SK-N-SH (cell line): ENCODE data around the gene ARHGEF3. TPM values are rescaled to one million over a fixed set of nuclear protein-coding genes. Genes with fewer than 3 reads are reported as not detected.

Source experiments
- CTCF ChIA-PET: fragments of 300-600, 350-600 bp; formaldehyde crosslinking; extraction: SDS; loops from one replicate; lab custom pipeline; 2021; lab: Yijun Ruan, JAX
- POLR2A ChIA-PET: fragments of 350-600 bp; sonication (Branson Sonifier 250); formaldehyde crosslinking; extraction: SDS; loops from one replicate; lab custom pipeline; 2020; ENCODE audit warnings: antibody characterized with exemption, inconsistent platforms; lab: Yijun Ruan, JAX
- DNase-seq: peaks from one replicate; pipeline ENCODE4 v3.0.0; 2012
- H2AFZ ChIP-seq: fragments of 200-600 bp; sonication (generic); 2 replicates; pipeline ENCODE4 v1.8.1; 2016; ENCODE audit warnings: antibody characterized with exemption, mild to moderate bottlenecking, low read depth
- H3F3A ChIP-seq: fragments of 200-600 bp; sonication (generic); replicated peaks from 2 replicates; pipeline ENCODE3; 2016; ENCODE audit warnings: antibody characterized with exemption, mild to moderate bottlenecking; ENCODE audit not compliant: insufficient read depth
- H3K27ac ChIP-seq, 2 experiments: fragments of 200-500 bp in 1 of 2; fragments of 200-600 bp in 1 of 2; sonication (Bioruptor generic) in 1 of 2; sonication (generic), shearing (Covaris generic) in 1 of 2; 2 replicates each; pipeline versions ENCODE4 v1.5.1 to v1.6.1; 2014 to 2016; ENCODE audit warnings: low read depth in 2 of 2, inconsistent platforms in 1 of 2, low read length in 1 of 2, mild to moderate bottlenecking in 1 of 2, mixed read lengths in 1 of 2
- H3K27me3 ChIP-seq: fragments of 200-600 bp; sonication (generic), shearing (Covaris generic); 2 replicates; pipeline ENCODE4 v1.6.1; 2016; ENCODE audit warnings: mixed run types; ENCODE audit not compliant: insufficient read depth
- H3K36me3 ChIP-seq, 2 experiments: fragments of 200-500 bp in 1 of 2; fragments of 200-600 bp in 1 of 2; sonication (Bioruptor generic) in 1 of 2; sonication (generic) in 1 of 2; replicated peaks in 1 of 2; 2 replicates each; pipeline versions ENCODE3 to v1.5.1; 2014 to 2016; ENCODE audit warnings: low read length in 1 of 2, mild to moderate bottlenecking in 1 of 2; ENCODE audit not compliant: insufficient read depth in 2 of 2, control insufficient read depth in 1 of 2
- H3K4me1 ChIP-seq, 2 experiments: fragments of 200-500 bp in 1 of 2; fragments of 200-600 bp in 1 of 2; sonication (Bioruptor generic) in 1 of 2; sonication (generic), shearing (Covaris generic) in 1 of 2; 2 replicates each; pipeline versions ENCODE4 v1.5.1 to v1.6.1; 2014 to 2016; ENCODE audit warnings: low read depth in 1 of 2, low read length in 1 of 2, mixed run types in 1 of 2; ENCODE audit not compliant: insufficient read depth in 2 of 2, control insufficient read depth in 1 of 2
- H3K4me2 ChIP-seq: fragments of 200-600 bp; sonication (generic), shearing (Covaris generic); 2 replicates; pipeline ENCODE4 v1.6.1; 2017; ENCODE audit warnings: mixed run types
- H3K4me3 ChIP-seq, 2 experiments: fragments of 200-500 bp in 1 of 2; fragments of 200-600 bp in 1 of 2; sonication (Bioruptor generic) in 1 of 2; sonication (generic), shearing (Covaris generic) in 1 of 2; 2 replicates each; pipeline versions ENCODE4 v1.5.1 to v1.8.1; 2014 to 2016; ENCODE audit warnings: low read depth in 2 of 2, inconsistent platforms in 1 of 2, low read length in 1 of 2, mild to moderate bottlenecking in 1 of 2, mixed read lengths in 1 of 2, moderate library complexity in 1 of 2
- H3K79me2 ChIP-seq: fragments of 200-600 bp; sonication (generic); 2 replicates; pipeline ENCODE4 v1.8.1; 2017; ENCODE audit warnings: mild to moderate bottlenecking; ENCODE audit not compliant: insufficient read depth
- H3K9ac ChIP-seq: fragments of 200-600 bp; sonication (generic); 2 replicates; pipeline ENCODE4 v1.6.1; 2017; ENCODE audit warnings: mixed run types
- H3K9me2 ChIP-seq: fragments of 200-600 bp; sonication (generic); 2 replicates; pipeline ENCODE4 v1.6.1; 2017; ENCODE audit warnings: mixed run types
- H3K9me3 ChIP-seq: fragments of 200-600 bp; sonication (generic); 2 replicates; pipeline ENCODE4 v1.6.1; 2017; ENCODE audit warnings: mixed run types, mild to moderate bottlenecking, moderate library complexity
- H4K20me1 ChIP-seq: fragments of 200-600 bp; sonication (generic); 2 replicates; pipeline ENCODE4 v1.6.1; 2017; ENCODE audit warnings: mild to moderate bottlenecking, mixed run types; ENCODE audit not compliant: insufficient read depth
- ELF1 ChIP-seq: IDR thresholded peaks from 2 replicates; pipeline ENCODE4 v1.4.0; 2012
- EP300 ChIP-seq, 2 experiments: IDR thresholded peaks; 2 replicates each; pipeline versions ENCODE4 v1.4.0 to v1.6.1; 2012; ENCODE audit warnings: borderline replicate concordance in 1 of 2, low read depth in 1 of 2, low read length in 1 of 2
- FOSL2 ChIP-seq: IDR thresholded peaks from 2 replicates; pipeline ENCODE4 v1.4.0; 2012; ENCODE audit warnings: low read depth, mild to moderate bottlenecking, moderate library complexity, borderline replicate concordance
- FOXJ3 ChIP-seq: sonication (generic); formaldehyde crosslinking; IDR thresholded peaks from 2 replicates; pipeline ENCODE4 v1.5.1; 2020; ENCODE audit warnings: mild to moderate bottlenecking, missing genetic modification reagents
- FOXM1 ChIP-seq: IDR thresholded peaks from 2 replicates; pipeline ENCODE4 v1.4.0; 2012; ENCODE audit warnings: low read depth, mild to moderate bottlenecking
- GATA2 ChIP-seq: sonication (generic); formaldehyde crosslinking; IDR thresholded peaks from 2 replicates; pipeline ENCODE4 v1.5.0; 2020; ENCODE audit warnings: mild to moderate bottlenecking, missing genetic modification reagents
- IRF3 ChIP-seq: fragments of 150-350 bp; IDR thresholded peaks from 2 replicates; pipeline ENCODE4 v1.6.1; 2016; ENCODE audit warnings: mild to moderate bottlenecking, low read depth, low read length
- MXI1 ChIP-seq: IDR thresholded peaks from 2 replicates; pipeline ENCODE4 v1.6.1; 2012; ENCODE audit warnings: mild to moderate bottlenecking, low read depth, low read length, improper control_type of control experiment
- NRF1 ChIP-seq: IDR thresholded peaks from 2 replicates; pipeline ENCODE4 v1.6.1; 2012; ENCODE audit warnings: low read depth, mild to moderate bottlenecking, low read length
- PBX3 ChIP-seq: IDR thresholded peaks from 2 replicates; pipeline ENCODE4; 2012
- RAD21 ChIP-seq: IDR thresholded peaks from 2 replicates; pipeline ENCODE4 v1.6.1; 2012; ENCODE audit warnings: mild to moderate bottlenecking, low read length
- RCOR1 ChIP-seq: fragments of 150-350 bp; IDR thresholded peaks from 2 replicates; pipeline ENCODE4 v1.6.1; 2017; ENCODE audit warnings: antibody characterized with exemption, low read length
- RXRA ChIP-seq: IDR thresholded peaks from 2 replicates; pipeline ENCODE4 v1.4.0; 2012; ENCODE audit warnings: low read depth, mild to moderate bottlenecking, borderline replicate concordance
- SIN3A ChIP-seq: IDR thresholded peaks from 2 replicates; pipeline ENCODE4 v1.6.1; 2012; ENCODE audit warnings: low read depth, mild to moderate bottlenecking, low read length, moderate library complexity, borderline replicate concordance
- SMC3 ChIP-seq: IDR thresholded peaks from 2 replicates; pipeline ENCODE4 v1.6.1; 2012; ENCODE audit warnings: low read depth, low read length, improper control_type of control experiment
- TAF1 ChIP-seq: IDR thresholded peaks from 2 replicates; pipeline ENCODE4 v1.6.1; 2012; ENCODE audit warnings: low read depth, mild to moderate bottlenecking, low read length, moderate library complexity, borderline replicate concordance
- TEAD4 ChIP-seq: IDR thresholded peaks from 2 replicates; pipeline ENCODE4 v1.4.0; 2012; ENCODE audit warnings: mild to moderate bottlenecking, borderline replicate concordance; ENCODE audit not compliant: insufficient read depth
- YY1 ChIP-seq: IDR thresholded peaks from 2 replicates; pipeline ENCODE4 v1.4.0; 2012; ENCODE audit warnings: low read depth, mild to moderate bottlenecking
- WGBS: methylation state at CpG from one replicate; pipeline ENCODE4 v1.1.6; 2017; ENCODE audit warnings: low lambda C conversion rate; 5-methylcytosine and 5-hydroxymethylcytosine counted together
- polyA plus RNA-seq, 3 experiments: library from polyadenylated mRNA; depleted of rRNA; stranded (reverse); fragments of >200 nt; gene quantifications; 2 replicates each; pipeline ENCODE4 v1.2.3, GENCODE V29; 2012
- TF ChIP-seq, protein P1 (sequence below): fragments of 150-350 bp; IDR thresholded peaks from 2 replicates; pipeline ENCODE4 v1.6.1; 2017; ENCODE audit warnings: antibody characterized with exemption, low read length, low read depth, borderline replicate concordance

ARHGEF3 gene
- polyA plus RNA-seq, 1 of the 3 experiments (the other 2 are of a cell fraction) = 5.9 TPM

DNA sequence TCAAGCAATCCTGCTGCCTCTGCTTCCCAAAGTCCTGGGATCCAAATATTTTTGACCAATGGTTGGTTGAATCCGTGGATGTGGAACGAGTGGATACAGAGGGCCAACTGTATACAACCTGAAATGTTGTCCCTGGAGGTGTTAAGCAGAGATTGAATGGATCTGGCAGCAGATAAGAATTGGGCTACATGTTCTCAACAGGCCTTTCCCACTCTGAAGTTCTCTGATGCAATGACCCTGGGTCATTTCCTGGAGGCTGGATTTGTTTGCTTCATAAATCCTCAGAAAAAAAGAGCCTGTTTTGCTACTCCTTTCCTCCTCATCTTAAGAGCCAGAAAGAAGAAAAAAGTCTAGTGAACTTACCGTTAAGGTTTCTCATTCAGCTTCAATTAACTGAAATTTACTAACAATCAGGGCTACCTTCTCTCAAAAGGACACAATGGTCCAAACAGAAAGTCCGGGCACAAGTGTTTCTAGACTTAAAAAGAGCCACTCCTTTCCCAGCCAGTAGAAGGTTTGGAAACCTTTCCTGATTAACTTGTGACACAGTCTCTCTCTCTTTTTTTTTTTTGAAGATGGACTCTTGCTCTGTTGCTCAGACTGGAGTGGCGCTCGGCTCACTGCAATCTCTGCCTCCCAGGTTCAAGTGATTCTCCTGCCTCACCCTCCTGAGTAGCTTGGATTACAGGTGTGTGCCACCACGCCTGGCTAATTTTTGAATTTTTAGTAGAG, 6.5 kb downstream of the ARHGEF3 start:
- no peaks in the 10 kb centered on the region; the same call in 1 of the 2 replicates for H4K20me1 ChIP-seq
- peaks cover 0 to 11% of the 10 kb centered on the region in 2 experiments; a peak in 2 of 4 replicates for H3K4me1 ChIP-seq
- H3K79me2 ChIP-seq = 0 out of 2 replicates have a peak, but pooled peaks cover 4% of the 10 kb centered on the region
- no peak overlapping the region for H3K27ac ChIP-seq
- H3K36me3 ChIP-seq = no peaks in the 10 kb centered on the region
- no peaks in the 10 kb centered on the region for H3K9me3 ChIP-seq
- no peak overlapping the region for H3K9ac ChIP-seq
- POLR2A ChIA-PET = no interaction called here
- WGBS = 94% methylated on average over 7 of the region's 7 CpGs
- H3K4me3 ChIP-seq = no peak overlapping the region
- no peaks in the 10 kb centered on the region for H3K9me2 ChIP-seq
- DNase-seq = no peak
- H2AFZ ChIP-seq = no peak overlapping the region
- H3K4me2 ChIP-seq = no peak overlapping the region
- no peak for TF ChIP-seq NRF1
- TF ChIP-seq TEAD4 = no peak
- no peak for TF ChIP-seq FOSL2
- no peak for TF ChIP-seq FOXJ3 (CRISPR knock-in tag)
- TF ChIP-seq YY1 = no peak
- no peak for TF ChIP-seq SMC3
- TF ChIP-seq, protein P1, sequence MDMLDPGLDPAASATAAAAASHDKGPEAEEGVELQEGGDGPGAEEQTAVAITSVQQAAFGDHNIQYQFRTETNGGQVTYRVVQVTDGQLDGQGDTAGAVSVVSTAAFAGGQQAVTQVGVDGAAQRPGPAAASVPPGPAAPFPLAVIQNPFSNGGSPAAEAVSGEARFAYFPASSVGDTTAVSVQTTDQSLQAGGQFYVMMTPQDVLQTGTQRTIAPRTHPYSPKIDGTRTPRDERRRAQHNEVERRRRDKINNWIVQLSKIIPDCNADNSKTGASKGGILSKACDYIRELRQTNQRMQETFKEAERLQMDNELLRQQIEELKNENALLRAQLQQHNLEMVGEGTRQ = no peak
- TF ChIP-seq IRF3 = no peak
- TF ChIP-seq MXI1 = no peak
- TF ChIP-seq ELF1 = no peak
- TF ChIP-seq RCOR1 = no peak
- no peak for TF ChIP-seq FOXM1
- no peak for TF ChIP-seq GATA2 (CRISPR knock-in tag)
- no peak for TF ChIP-seq SIN3A
- TF ChIP-seq TAF1 = no peak
- no peak for TF ChIP-seq EP300 (IDR thresholded peaks at IDR 0.05; ENCODE audit: borderline replicate concordance in 1 of 2, low read depth in 1 of 2, low read length in 1 of 2)
- TF ChIP-seq RXRA = no peak
- TF ChIP-seq PBX3 = no peak
- no peak for TF ChIP-seq RAD21
- CTCF ChIA-PET = interaction anchor here (0.8 kb wide), 1 partner anchor 194 kb away, joined by 3 read pairs; no protein-coding TSS in a partner anchor
- no peaks in the 10 kb centered on the region for H3F3A ChIP-seq
- H3K27me3 ChIP-seq = no peaks in the 10 kb centered on the region
